ENCODE measurements around the gene CHP1.

The CHP1 gene

GRCh38 chr15:41269887-41270286 is 38.8 kb downstream of the CHP1 start:
- Histone ChIP-seq H2AK5ac (ENCODE audit: low read depth, low read length) (no peak overlapping the region), H3K9me3 (replicated peaks in 1 of 2; ENCODE audit: control insufficient read depth in 2 of 2, insufficient read depth in 1 of 2, low read depth in 1 of 2, low read length in 2 of 2) (no peaks in the 10 kb centered on the region), H2BK5ac (ENCODE audit: low read length) (no peak overlapping the region), H3K27ac (replicated peaks; ENCODE audit: low read length) (no peak overlapping the region), H2AFZ (ENCODE audit: low read length) (no peak overlapping the region), H2BK15ac (ENCODE audit: low read length) (no peak overlapping the region), H4K91ac (ENCODE audit: low read depth, low read length, poor library complexity) (no peak overlapping the region), H3K4me2 (ENCODE audit: insufficient read depth, low read length, poor library complexity, severe bottlenecking) (no peak overlapping the region), H3K27me3 (ENCODE audit: control insufficient read depth in 3 of 3, insufficient read depth in 3 of 3, low read depth in 1 of 3, low read length in 3 of 3) (no peaks in the 10 kb centered on the region), H2BK12ac (ENCODE audit: low read length) (no peak overlapping the region), H4K8ac (ENCODE audit: low read depth, low read length) (no peak overlapping the region), H3K4me3 (ENCODE audit: low read length in 2 of 2) (no peak overlapping the region), H2BK120ac (ENCODE audit: low read depth, low read length) (no peak overlapping the region), H3K23ac (ENCODE audit: low read depth, low read length, poor library complexity) (no peak overlapping the region), H3K4ac (ENCODE audit: low read length) (no peak overlapping the region), H3K79me1 (ENCODE audit: low read depth, low read length) (no peaks in the 10 kb centered on the region), H3K14ac (ENCODE audit: low read length) (no peak overlapping the region), H3K18ac (ENCODE audit: low read length) (no peak overlapping the region), H3K36me3 (replicated peaks in 1 of 2; ENCODE audit: control insufficient read depth in 2 of 2, insufficient read depth in 2 of 2, low read length in 2 of 2) (peaks cover 4 to 45% of the 10 kb centered on the region in 2 donors), H3K9ac (ENCODE audit: low read depth, low read length, poor library complexity) (no peak overlapping the region), H3K4me1 (ENCODE audit: control insufficient read depth in 2 of 2, insufficient read depth in 1 of 2, low read depth in 1 of 2, low read length in 2 of 2) (no peaks in the 10 kb centered on the region)
- WGBS, 2 donors (ENCODE audit: extremely low coverage in 2 of 2, insufficient read length in 2 of 2, insufficient replicate concordance in 1 of 2), result no CpG with 5 or more reads among the region's 2 CpGs
- no peak for DNase-seq (ENCODE audit: low spot score)

- H4K8ac ChIP-seq (ENCODE audit: low read depth, low read length), result no peak overlapping the region
- H3K14ac ChIP-seq (ENCODE audit: low read length), result no peak overlapping the region
- no peak overlapping the region for H3K4ac ChIP-seq (ENCODE audit: low read length)
- H3K4me1 ChIP-seq (ENCODE audit: control insufficient read depth in 2 of 2, insufficient read depth in 1 of 2, low read depth in 1 of 2, low read length in 2 of 2), result no peaks in the 10 kb centered on the region
- H2BK5ac ChIP-seq (ENCODE audit: low read length), result no peak overlapping the region
- H3K9me3 ChIP-seq (replicated peaks in 1 of 2; ENCODE audit: control insufficient read depth in 2 of 2, insufficient read depth in 1 of 2, low read depth in 1 of 2, low read length in 2 of 2), result no peaks in the 10 kb centered on the region
- no peaks in the 10 kb centered on the region for H3K27me3 ChIP-seq (ENCODE audit: control insufficient read depth in 3 of 3, insufficient read depth in 3 of 3, low read depth in 1 of 3, low read length in 3 of 3)
- no peak overlapping the region for H3K27ac ChIP-seq (replicated peaks; ENCODE audit: low read length)
- no peak overlapping the region for H2AFZ ChIP-seq (ENCODE audit: low read length)
- H2BK15ac ChIP-seq (ENCODE audit: low read length), result no peak overlapping the region
- DNase-seq (ENCODE audit: low spot score), result no peak
- H3K4me3 ChIP-seq (ENCODE audit: low read length in 2 of 2), result no peak overlapping the region
- H3K23ac ChIP-seq (ENCODE audit: low read depth, low read length, poor library complexity), result no peak overlapping the region
- no peak overlapping the region for H3K4me2 ChIP-seq (ENCODE audit: insufficient read depth, low read length, poor library complexity, severe bottlenecking)
- H3K79me1 ChIP-seq (ENCODE audit: low read depth, low read length), result no peaks in the 10 kb centered on the region
- H2AK5ac ChIP-seq (ENCODE audit: low read depth, low read length), result no peak overlapping the region
- H3K18ac ChIP-seq (ENCODE audit: low read length), result no peak overlapping the region
- H4K91ac ChIP-seq (ENCODE audit: low read depth, low read length, poor library complexity), result no peak overlapping the region
- no peak overlapping the region for H2BK120ac ChIP-seq (ENCODE audit: low read depth, low read length)
- no peak overlapping the region for H2BK12ac ChIP-seq (ENCODE audit: low read length)
- H3K9ac ChIP-seq (ENCODE audit: low read depth, low read length, poor library complexity), result no peak overlapping the region
- peaks cover 9 to 53% of the 10 kb centered on the region in 2 donors for H3K36me3 ChIP-seq (replicated peaks in 1 of 2; ENCODE audit: control insufficient read depth in 2 of 2, insufficient read depth in 2 of 2, low read length in 2 of 2)
These were observed 45.8 kb downstream of the CHP1 start for GRCh38 chr15:41276831-41277230.

GRCh38 chr15:41278319-41278718 is 47.3 kb downstream of the CHP1 start:
- H3K14ac ChIP-seq (ENCODE audit: low read length), result no peak overlapping the region
- H4K91ac ChIP-seq (ENCODE audit: low read depth, low read length, poor library complexity), result no peak overlapping the region
- H2BK120ac ChIP-seq (ENCODE audit: low read depth, low read length), result no peak overlapping the region
- no peak overlapping the region for H2AFZ ChIP-seq (ENCODE audit: low read length)
- H3K9ac ChIP-seq (ENCODE audit: low read depth, low read length, poor library complexity), result no peak overlapping the region
- H3K36me3 ChIP-seq (replicated peaks in 1 of 2; ENCODE audit: control insufficient read depth in 2 of 2, insufficient read depth in 2 of 2, low read length in 2 of 2), result peaks cover 9 to 41% of the 10 kb centered on the region in 2 donors
- H2BK5ac ChIP-seq (ENCODE audit: low read length), result no peak overlapping the region
- no peak overlapping the region for H3K18ac ChIP-seq (ENCODE audit: low read length)
- H3K23ac ChIP-seq (ENCODE audit: low read depth, low read length, poor library complexity), result no peak overlapping the region
- H2BK15ac ChIP-seq (ENCODE audit: low read length), result no peak overlapping the region
- no peak overlapping the region for H3K4ac ChIP-seq (ENCODE audit: low read length)
- no peaks in the 10 kb centered on the region for H3K27me3 ChIP-seq (ENCODE audit: control insufficient read depth in 3 of 3, insufficient read depth in 3 of 3, low read depth in 1 of 3, low read length in 3 of 3)
- H2BK12ac ChIP-seq (ENCODE audit: low read length), result no peak overlapping the region
- no peaks in the 10 kb centered on the region for H3K4me1 ChIP-seq (ENCODE audit: control insufficient read depth in 2 of 2, insufficient read depth in 1 of 2, low read depth in 1 of 2, low read length in 2 of 2)
- no CpG with 5 or more reads among the region's 3 CpGs for WGBS, 2 donors (ENCODE audit: extremely low coverage in 2 of 2, insufficient read length in 2 of 2, insufficient replicate concordance in 1 of 2)
- no peak overlapping the region for H4K8ac ChIP-seq (ENCODE audit: low read depth, low read length)
- no peak overlapping the region for H3K4me3 ChIP-seq (ENCODE audit: low read length in 2 of 2)
- no peak for DNase-seq (ENCODE audit: low spot score)
- no peaks in the 10 kb centered on the region for H3K9me3 ChIP-seq (replicated peaks in 1 of 2; ENCODE audit: control insufficient read depth in 2 of 2, insufficient read depth in 1 of 2, low read depth in 1 of 2, low read length in 2 of 2)
- H3K27ac ChIP-seq (replicated peaks; ENCODE audit: low read length), result no peak overlapping the region
- H2AK5ac ChIP-seq (ENCODE audit: low read depth, low read length), result no peak overlapping the region
- no peaks in the 10 kb centered on the region for H3K79me1 ChIP-seq (ENCODE audit: low read depth, low read length)
- H3K4me2 ChIP-seq (ENCODE audit: insufficient read depth, low read length, poor library complexity, severe bottlenecking), result no peak overlapping the region

GRCh38 chr15:41279535-41280283 is 48.6 kb downstream of the CHP1 start:
- H3K4ac ChIP-seq (ENCODE audit: low read length), result no peak overlapping the region
- no peaks in the 10 kb centered on the region for H3K79me1 ChIP-seq (ENCODE audit: low read depth, low read length)
- no CpG with 5 or more reads among the region's 1 CpG for WGBS, 2 donors (ENCODE audit: extremely low coverage in 2 of 2, insufficient read length in 2 of 2, insufficient replicate concordance in 1 of 2)
- no peak overlapping the region for H3K23ac ChIP-seq (ENCODE audit: low read depth, low read length, poor library complexity)
- no peak overlapping the region for H4K8ac ChIP-seq (ENCODE audit: low read depth, low read length)
- H3K9ac ChIP-seq (ENCODE audit: low read depth, low read length, poor library complexity), result no peak overlapping the region
- H2BK120ac ChIP-seq (ENCODE audit: low read depth, low read length), result no peak overlapping the region
- no peak overlapping the region for H3K14ac ChIP-seq (ENCODE audit: low read length)
- H3K27me3 ChIP-seq (ENCODE audit: control insufficient read depth in 3 of 3, insufficient read depth in 3 of 3, low read depth in 1 of 3, low read length in 3 of 3), result no peaks in the 10 kb centered on the region
- no peak overlapping the region for H4K91ac ChIP-seq (ENCODE audit: low read depth, low read length, poor library complexity)
- H2BK15ac ChIP-seq (ENCODE audit: low read length), result no peak overlapping the region
- no peak overlapping the region for H3K4me3 ChIP-seq (ENCODE audit: low read length in 2 of 2)
- no peaks in the 10 kb centered on the region for H3K4me1 ChIP-seq (ENCODE audit: control insufficient read depth in 2 of 2, insufficient read depth in 1 of 2, low read depth in 1 of 2, low read length in 2 of 2)
- no peak overlapping the region for H2AK5ac ChIP-seq (ENCODE audit: low read depth, low read length)
- no peak overlapping the region for H2AFZ ChIP-seq (ENCODE audit: low read length)
- H3K36me3 ChIP-seq (replicated peaks in 1 of 2; ENCODE audit: control insufficient read depth in 2 of 2, insufficient read depth in 2 of 2, low read length in 2 of 2), result peaks cover 5 to 32% of the 10 kb centered on the region in 2 donors
- H3K9me3 ChIP-seq (replicated peaks in 1 of 2; ENCODE audit: control insufficient read depth in 2 of 2, insufficient read depth in 1 of 2, low read depth in 1 of 2, low read length in 2 of 2), result no peaks in the 10 kb centered on the region
- H3K27ac ChIP-seq (replicated peaks; ENCODE audit: low read length), result no peak overlapping the region
- no peak overlapping the region for H3K4me2 ChIP-seq (ENCODE audit: insufficient read depth, low read length, poor library complexity, severe bottlenecking)
- H3K18ac ChIP-seq (ENCODE audit: low read length), result no peak overlapping the region
- no peak overlapping the region for H2BK12ac ChIP-seq (ENCODE audit: low read length)
- H2BK5ac ChIP-seq (ENCODE audit: low read length), result no peak overlapping the region
- no peak for DNase-seq (ENCODE audit: low spot score)
